GM18507 (cell line): ENCODE measurements around the gene PIWIL4.

Source experiments
- DNase-seq: peaks from one replicate; pipeline ENCODE4 v3.0.0; 2011; ENCODE audit warnings: low read depth; ENCODE audit not compliant: insufficient read length; ENCODE audit errors: extremely low spot score
- FAIRE-seq: peaks from 2 replicates; lab custom pipeline; 2011; peaks lifted over from hg19 to GRCh38; lab: Jason Lieb, UNC

Gene PIWIL4

DNA sequence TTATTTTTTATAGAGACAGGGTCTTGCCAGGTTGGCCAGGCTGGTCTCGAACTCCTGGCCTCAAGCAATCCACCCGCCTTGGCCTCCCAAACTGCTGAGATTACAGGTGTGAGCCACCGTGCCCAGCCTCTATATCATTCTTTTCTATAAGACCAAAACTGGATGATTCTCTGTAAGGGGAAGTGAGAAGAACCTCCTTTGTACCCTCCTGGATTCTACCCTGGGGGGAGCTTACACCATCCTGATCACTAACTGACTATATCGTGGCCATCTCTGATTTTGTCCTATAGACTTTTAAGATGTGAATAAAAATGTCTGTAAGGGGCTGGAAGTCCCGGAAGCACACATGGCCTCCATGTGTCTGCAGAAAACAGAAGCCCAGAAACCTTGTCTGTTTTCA is 9.1 kb downstream of the PIWIL4 start:
- DNase-seq (no peak), FAIRE-seq (no peak)

DNA sequence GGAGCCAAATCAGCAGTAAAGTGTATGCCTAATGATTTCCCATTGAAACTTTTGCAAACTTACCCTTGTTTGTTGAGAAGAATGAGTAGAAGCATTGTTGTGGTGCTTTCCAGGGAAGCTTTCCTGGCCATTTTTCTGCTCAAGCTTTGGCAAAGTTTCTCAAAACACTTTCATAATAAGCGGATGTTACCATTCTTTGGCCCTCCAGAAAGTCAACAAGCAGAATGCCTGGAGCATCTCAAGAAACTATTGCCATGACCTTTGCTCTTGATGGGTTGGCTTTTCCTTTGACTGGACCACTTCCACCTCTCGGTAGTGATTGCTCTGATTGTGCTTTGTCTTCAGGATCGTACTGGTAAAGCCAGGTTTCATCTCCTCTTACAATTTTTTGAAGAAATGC is 10.7 kb downstream of the PIWIL4 start:
- FAIRE-seq (no peak), DNase-seq (no peak)

DNA sequence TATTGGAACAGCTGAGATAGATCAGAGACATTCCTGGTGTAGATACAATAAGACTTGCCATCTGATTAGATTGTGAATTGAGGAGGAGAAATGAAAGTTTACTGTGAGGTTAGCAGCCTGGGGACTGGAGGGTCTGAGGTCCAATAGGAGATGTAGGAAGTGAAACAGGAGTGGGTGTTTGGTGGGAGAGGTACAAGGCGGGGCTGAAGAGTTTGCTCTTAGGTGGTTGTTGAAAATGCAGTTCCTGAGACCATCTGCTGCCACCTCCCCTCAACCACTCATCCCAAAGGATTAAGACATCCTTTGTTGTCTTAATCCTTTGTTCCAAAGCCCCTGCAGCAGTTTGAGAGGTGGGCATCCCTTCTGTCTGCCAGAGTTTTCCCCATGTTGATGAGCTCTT is 14.8 kb downstream of the PIWIL4 start:
- DNase-seq (no peak), FAIRE-seq (peak; percentile 83)

DNA sequence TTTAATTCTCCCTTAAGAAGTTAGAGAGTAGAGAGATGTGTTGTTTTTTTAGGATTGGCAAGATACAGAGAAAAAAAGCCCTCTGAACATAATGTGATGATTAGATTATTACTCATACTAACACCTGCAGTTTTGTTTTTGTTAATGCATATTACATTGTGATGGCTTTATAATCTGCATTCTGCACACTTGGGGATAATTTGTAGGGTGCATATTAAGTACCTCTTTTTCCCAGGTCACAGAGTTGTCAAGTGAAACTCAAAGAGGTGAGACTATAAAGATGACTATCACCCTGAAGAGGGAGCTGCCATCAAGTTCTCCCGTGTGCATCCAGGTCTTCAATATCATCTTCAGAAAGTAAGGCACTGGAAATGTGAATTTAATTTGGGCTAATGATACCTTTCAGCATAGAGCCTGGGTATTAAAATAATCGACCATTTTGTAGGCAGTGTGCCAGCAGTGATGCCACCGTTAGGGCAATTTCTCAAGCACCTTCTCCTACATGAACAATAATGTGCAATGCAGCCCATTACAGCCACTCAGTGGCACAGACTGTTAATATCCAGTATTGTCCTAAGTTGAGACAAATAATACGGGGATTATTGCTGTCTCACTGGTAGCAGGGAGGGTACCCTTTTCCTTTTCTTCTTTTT is 16.2 kb downstream of the PIWIL4 start:
- FAIRE-seq (peak; percentile 63), DNase-seq (no peak)

DNA sequence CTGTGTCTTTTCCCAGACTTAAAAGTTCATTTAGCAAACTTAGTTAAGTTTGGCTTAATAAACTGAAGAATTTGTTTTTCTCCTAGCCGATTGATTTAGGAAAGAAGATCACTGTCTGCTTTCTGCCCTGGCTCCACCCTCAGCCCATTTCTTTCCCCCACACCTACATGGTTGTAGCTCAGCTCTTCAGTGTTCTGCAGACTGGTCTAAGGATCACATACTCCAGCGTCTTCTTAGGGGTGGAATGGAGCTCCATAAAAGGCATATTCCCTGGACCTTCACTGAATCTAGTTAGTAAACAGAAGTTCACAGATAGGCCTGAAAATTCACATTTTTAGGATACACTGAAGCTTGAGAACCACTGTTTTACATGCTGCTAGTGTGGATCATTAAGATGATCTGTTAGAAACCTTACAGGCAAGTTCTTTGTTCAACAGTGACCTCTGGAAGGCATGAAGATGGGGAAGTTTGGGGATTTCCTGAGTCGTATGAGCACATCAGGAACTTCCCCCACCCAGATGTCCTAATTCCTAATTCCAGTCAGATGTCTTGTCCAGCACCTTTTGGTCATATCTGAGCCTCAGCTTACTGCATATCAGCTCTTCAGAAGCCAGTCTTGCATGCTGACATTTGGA is 16.8 kb downstream of the PIWIL4 start:
- DNase-seq (no peak), FAIRE-seq (peak; percentile 92)

DNA sequence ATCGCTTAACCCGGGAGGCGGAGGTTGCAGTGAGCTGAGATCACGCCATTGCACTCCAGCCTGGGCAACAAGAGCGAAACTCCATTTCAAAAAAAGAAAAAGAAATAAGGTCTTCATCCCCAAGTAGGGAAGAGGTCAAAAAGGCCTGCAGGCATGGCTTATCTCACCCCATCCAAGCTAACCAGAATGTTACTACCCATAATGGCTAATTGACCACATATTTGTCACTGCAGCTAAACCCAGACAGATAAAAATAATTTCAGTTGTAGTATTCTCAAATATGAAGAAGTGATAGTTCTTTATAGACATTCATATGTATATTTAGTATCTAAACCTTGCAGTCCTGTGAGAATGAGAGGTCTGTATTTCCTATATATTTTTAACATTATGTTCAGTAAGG is 17.8 kb downstream of the PIWIL4 start:
- FAIRE-seq: no peak

DNA sequence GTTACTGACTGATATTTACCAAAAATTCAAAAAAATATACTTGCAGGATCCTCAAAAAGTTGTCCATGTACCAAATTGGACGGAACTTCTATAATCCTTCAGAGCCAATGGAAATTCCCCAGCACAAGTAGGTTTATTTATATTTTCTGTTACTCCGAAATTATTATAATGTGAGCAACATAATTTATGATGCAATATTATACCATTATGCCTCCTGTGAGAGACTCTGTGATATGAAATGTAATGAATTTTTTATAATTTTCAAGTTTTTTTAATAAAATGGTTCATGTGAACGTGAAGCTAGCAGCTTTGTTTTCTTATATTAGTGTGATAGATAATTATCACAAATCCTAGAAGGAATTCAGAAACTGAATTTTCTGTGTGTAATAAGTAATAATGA is 18.2 kb downstream of the PIWIL4 start:
- FAIRE-seq (no peak), DNase-seq (no peak)

More for the DNA sequence above, 17.8 kb downstream of the PIWIL4 start:
- no peak for DNase-seq

DNA sequence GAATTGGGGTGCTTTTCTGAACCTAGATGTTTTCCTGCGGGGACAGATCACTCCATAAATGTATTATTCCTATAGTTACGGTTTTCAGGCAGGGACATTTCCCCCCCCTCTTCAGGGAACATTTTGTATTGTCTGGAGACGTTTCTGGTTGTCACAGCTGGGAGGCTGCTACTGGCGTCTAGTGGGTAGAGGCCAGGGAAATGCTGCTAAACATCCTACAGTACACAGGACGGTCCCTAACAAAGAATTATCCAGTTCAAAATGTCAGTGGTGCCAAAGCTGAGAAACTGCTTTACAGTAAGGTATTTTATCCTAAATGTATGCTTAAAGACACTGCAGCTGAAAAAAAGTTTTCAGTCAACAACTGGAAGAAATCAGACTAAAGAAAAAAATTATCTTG is 19.4 kb downstream of the PIWIL4 start:
- DNase-seq (no peak), FAIRE-seq (no peak)

DNA sequence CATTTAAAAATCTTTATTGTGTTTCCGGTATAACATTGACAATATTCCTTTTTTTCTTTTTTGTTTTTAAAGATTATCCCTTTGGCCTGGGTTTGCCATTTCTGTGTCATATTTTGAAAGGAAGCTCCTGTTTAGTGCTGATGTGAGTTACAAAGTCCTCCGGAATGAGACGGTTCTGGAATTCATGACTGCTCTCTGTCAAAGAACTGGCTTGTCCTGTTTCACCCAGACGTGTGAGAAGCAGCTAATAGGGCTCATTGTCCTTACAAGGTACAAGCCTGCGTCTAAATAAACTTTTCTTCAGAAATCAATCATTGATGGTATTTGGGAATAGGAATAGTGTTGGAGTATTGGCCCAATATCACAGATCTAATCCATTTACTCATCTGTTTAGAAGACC is 19.8 kb downstream of the PIWIL4 start:
- DNase-seq (no peak), FAIRE-seq (no peak)

DNA sequence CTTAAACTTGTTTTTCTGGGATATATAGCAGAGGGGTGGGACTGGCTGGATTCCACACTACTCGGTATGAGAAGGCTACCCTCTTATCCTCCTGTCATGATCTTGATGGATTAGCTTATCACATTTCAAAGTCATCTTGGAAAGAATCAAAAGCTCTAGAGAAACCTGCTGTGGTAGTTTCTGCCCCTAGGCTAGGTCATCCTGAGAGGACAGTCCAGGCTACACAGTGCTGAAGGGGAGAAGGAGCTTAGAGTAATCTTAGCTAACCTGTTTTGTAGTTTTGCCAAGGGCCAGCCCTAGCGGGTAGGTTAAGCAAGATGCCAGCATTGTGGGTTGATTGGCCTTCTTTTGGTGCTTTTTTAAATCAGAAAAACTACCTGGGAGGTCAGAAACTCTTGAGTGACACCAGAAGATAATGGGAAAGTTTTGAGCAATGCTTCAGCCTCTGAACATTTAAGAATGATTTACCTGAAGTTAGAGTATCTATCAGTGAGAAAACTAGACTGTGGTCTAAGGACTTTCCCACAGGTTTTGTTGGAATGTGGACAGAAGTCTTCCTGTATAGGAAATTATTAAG is 21.3 kb downstream of the PIWIL4 start:
- FAIRE-seq: peak; percentile 71
- no peak for DNase-seq

DNA sequence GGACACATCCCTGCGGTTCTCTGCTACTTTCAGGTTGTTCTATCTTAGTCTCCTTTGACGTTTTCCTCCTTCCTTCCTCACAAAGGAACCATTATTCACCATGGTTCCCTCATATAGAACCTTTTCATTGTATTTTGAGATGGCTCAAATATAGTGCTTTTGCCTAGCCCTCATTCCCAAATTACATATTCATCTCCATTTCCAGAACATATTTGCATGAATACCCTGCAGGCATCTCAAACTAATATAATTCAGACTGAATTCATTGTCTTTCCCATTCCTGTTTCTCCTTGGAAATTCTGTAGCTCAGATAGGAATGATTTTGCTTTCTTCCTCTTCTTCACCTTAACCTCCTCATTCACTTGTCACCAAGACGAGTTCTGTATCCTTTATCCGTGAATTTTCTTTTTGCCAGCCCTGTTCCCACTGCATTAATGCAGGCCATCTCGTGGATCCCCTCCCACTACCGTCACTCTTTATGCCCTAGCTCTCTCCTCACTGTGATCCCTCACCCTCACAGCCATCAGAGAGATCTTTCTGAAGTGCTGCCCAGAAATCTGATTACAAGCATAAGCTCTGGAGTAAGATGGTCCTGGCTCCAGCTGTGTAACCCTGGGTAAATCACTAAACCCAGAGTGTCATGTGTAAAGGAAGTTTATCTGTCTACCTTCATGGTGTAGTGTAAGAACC is 23.3 kb downstream of the PIWIL4 start:
- DNase-seq: no peak
- no peak for FAIRE-seq

DNA sequence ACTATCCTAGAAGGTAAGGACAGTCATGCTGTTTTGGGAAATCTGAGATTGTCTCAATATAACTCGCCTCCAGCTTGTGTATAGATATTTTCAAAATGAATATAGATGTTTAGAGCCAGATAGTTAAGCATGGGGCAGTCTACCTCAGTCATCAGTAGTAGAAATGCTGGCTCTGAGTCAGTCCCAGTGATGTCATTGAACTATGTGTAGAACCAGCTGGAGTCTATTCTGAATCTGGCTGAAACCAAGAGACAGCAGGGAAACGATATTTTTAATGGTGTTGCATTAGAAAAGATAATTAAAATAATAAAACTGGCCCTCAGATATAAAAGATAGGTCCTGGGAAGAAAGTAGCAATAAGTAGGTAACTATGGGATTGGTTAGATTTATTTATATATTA is 25.9 kb downstream of the PIWIL4 start:
- DNase-seq: no peak
- FAIRE-seq: peak; percentile 54

DNA sequence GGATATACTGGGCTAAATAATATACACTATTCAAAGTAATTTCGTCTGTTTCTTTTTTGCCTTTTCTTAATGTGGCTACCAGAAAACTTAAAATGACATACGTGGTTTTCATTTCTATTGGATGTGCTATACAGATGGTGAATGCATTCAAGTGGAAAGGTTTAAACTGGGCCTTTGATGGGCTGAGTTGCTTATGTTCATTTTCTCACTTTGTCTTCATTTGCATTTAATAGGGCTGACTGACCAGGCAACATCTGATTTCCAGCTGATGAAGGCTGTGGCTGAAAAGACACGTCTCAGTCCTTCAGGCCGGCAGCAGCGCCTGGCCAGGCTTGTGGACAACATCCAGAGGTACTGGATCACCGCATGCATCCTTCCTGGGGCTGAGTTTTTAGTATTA is 27.9 kb downstream of the PIWIL4 start:
- no peak for DNase-seq
- FAIRE-seq: peak; percentile 86

DNA sequence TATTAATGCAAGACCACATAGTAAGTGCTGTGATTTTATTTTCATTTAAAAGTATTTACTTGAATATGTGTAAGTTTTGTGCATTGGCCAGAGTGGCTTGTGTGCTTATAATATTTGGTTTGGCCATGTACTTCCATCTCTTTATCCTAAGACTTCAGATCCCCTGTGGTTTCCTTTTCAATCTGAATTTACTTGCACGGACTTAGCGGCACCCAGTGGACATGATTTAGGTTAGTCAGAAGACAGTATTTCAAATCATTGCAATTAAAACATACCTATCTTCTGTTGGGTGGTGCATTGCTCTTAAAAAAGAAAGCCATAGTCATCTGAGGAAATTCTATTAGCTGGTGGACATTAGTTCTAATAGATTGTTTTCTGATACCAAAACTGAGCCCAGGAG is 30.7 kb downstream of the PIWIL4 start:
- FAIRE-seq (peak; percentile 9), DNase-seq (no peak)

DNA sequence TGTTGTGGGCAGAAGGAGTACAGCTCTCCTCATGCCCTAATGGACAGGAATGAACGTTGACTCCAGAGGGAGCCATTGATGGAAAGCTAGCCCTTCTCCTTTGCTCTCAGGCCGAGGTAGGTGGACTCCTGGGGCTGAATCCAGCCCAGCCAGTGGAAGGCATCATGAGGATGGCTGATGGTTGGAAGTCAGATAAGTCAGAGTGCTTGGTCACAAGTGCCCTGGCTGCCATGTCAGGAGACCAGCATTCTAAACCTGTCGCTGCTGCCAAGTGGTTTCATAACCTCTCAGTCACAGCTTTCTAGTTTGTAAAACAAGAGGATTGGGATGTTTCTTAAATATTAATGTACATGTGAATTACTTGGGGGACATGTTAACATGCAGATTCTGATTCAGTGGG is 32.3 kb downstream of the PIWIL4 start:
- DNase-seq: no peak
- FAIRE-seq: no peak

DNA sequence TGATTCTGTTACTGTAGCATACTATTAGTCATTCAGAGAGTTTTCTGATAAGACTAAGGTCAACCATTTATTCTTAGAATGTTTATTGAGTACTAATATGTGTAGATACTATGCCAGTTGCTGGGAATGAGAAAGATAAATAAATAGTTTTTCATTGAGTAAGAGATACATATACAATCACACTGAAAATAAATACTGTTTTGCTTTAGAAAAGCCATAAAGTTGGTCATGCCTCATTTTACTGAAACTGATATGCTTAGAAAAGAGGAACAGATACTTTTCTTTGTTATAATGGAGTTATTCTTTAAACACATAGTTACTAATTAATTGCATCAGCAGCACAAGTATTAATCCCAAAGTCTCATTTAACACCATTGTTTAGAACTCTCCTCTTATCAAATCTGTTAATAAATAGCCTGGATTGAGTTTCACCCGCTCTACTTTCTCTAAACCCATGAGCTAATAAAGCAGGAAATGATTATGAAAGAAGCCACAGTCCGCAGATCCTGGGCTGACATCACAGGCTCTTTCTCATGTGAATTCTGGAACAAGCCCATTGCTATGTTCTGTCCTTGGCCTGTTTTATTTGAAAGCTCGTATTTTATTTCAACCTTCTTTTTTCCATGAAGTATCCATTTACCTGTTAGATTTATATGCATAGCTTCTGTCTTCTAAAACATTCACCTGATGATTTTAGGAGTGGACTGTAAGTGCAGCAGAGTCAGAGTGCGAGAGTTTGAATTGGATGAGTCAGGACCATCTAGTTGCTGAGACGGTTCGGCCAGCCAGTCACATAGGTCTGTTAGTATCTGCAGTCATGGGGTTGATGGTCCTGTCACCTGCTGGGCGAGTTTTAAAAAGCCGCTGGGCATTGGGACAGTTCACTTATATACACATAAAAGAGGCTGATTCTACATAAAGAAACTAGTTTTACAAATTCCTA is 35.5 kb downstream of the PIWIL4 start:
- DNase-seq (peak; percentile 43), FAIRE-seq (peak; percentile 97)

DNA sequence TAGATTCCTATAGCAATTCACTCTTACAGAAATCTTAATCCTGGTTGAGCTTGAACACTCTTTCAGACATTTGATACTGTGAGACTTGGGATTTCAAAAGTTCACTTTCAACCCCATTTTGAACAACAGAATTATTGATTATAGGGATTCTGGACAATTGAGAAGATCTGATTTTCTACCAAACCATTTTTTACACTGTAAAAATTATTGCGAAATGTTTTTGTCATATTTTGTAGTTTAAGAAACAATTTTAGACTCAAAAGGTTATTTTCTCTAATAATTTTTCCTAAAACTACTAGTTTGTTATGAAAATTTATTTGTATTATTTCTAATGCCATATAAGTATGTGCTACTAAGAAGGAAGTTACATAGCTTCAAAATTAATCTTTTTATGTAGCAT is 36.4 kb downstream of the PIWIL4 start:
- FAIRE-seq: no peak
- DNase-seq: no peak

DNA sequence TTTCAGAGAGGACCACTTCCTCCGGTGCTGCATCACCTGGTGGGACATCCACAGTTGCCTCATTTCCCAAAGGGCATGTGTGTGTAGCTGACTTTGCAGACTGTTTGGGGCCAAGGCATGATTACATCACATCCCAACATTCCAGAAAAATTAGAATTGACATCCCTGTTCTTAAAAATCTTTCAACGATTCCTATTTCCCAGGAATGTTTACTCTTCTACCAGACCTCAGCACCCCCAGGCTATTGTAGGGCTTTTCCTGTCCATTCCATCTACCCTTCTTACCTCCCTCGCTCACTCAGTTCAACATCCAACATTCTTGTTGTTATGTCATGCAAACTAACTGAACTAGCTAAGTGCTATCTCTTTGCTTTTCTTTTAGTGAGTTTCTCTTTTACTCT is 37.3 kb downstream of the PIWIL4 start:
- FAIRE-seq (no peak), DNase-seq (no peak)

DNA sequence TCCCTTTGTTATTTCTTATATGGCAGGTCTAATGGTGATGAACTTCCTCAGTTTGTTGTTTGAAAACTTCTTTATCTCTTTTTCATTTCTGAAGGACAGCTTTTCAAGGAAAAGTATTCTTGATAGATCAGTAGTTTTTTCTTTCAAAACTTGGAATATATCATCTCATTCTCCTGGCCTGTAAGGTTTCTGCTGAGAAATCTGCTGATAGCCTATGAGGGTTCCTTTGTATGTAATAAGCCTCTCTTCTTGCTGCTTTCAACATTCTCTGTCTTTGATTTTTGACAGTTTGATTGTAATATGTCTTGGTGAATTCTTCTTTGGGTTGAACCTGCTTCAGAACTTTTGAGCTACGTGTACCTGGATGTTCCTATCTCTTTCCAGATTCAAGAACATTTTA is 46.0 kb downstream of the PIWIL4 start:
- DNase-seq (no peak), FAIRE-seq (no peak)
